ENCODE data around the gene CDC25A. TPM values are rescaled to one million over a fixed set of nuclear protein-coding genes. Genes with fewer than 3 reads are reported as not detected.

Gene CDC25A
- total RNA-seq, 1 donor from 2014 or later: 25.6 TPM

DNA sequence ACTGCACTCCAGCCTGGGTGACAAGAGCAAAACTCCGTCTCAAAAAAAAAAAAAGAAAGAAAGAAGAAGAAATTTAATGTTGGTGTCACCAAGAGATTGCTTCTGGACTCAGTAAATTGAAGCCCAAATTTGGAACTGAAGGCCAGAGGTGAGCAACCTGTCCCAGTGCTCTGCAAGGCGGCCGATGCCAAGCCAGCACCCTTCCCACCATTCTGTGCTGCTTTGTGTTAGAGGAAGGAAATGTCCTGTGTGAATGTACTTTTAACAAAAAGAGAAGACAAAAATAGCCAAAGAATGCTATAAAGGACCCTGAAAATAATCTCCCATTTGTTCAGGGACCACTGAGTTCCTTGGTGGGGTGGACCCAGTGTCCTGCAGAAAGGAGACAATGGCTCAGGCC lies 44.6 kb downstream of the CDC25A start:
- intact Hi-C loops (cut with micrococcal nuclease): no loop called here

GRCh38 chr3:48142316-48142870 lies 45.8 kb downstream of the CDC25A start:
- intact Hi-C loops (cut with micrococcal nuclease): no loop called here

GRCh38 chr3:48141604-48142137 lies 46.5 kb downstream of the CDC25A start:
- intact Hi-C loops (cut with micrococcal nuclease): no loop called here

- intact Hi-C loops (cut with micrococcal nuclease): no loop called here
Observed at GRCh38 chr3:48140936-48141603, 47.1 kb downstream of the CDC25A start.

- intact Hi-C loops (cut with micrococcal nuclease): no loop called here
Observed at GRCh38 chr3:48140336-48140757, 47.9 kb downstream of the CDC25A start.

GRCh38 chr3:48137425-48137999 lies 50.7 kb downstream of the CDC25A start:
- intact Hi-C loops (cut with micrococcal nuclease): no loop called here

DNA sequence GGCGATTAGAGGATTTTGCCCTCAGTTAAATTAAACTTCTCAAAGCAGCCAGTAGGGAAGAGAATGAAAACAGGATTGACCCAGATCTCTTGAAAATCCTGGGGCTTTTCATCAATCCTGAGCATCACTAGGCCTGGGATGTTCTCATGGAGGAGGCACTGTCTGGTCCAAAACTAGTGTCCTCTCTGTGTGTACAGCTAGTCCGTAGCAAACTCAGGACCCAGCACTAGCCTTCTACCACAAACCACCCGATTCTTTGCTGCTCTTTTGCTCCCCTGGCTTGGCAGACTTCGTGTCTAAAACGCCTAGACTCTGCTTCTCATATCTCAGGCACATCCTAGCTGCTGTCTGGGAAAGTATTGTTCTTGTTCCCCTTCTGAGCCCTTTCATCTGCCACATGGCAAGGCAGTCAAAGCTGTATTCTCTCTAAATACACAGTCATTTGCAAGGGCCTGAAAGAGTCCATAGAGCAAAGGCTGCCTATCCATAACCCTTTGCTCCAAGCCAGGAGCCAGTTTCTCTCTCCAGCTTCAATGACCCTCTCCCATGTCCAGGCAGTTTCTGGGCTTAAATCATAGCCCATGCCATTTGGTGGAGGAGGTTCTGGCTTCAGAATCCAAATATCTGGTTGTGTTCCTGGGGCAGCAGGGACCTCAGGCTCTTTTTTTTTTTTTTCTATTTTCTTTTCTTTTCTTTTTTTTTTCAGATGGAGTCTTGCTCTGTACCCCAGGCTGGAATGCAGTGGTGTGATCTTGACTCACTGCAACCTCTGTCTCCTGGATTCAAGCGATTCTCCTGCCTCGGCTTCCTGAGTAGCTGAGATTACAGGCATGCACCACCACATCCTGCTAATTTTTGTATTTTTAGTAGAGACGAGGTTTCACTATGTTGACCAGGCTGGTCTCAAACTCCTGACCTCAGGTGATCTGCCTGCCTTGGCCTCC lies 52.4 kb downstream of the CDC25A start:
- intact Hi-C loops (cut with micrococcal nuclease): no loop called here

GRCh38 chr3:48130321-48130904 lies 57.8 kb downstream of the CDC25A start:
- intact Hi-C loops (cut with micrococcal nuclease): no loop called here

DNA sequence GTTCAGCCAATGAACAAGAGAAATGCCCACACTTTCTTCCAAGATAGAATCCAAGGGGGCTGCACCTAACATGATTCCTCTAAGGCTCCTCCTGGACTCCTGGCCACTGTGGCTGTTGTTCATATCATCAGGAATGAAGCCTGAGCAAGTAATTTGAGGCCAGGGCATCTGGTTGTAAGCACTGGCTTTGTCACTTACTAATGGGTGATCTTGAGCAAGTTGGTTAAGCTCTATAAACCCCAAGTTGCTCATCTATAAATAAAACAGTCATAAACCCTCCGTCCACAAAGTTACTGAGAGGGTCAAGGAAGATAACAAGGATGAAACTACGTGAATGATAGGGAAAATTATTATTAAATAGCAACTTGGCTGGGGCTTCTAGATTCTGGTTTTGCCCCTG lies 58.3 kb downstream of the CDC25A start:
- intact Hi-C loops (cut with micrococcal nuclease): no loop called here

GRCh38 chr3:48128774-48129173 lies 59.4 kb downstream of the CDC25A start:
- intact Hi-C loops (cut with micrococcal nuclease): no loop called here

- intact Hi-C loops (cut with micrococcal nuclease): no loop called here
Observed at GRCh38 chr3:48125886-48126622, 62.2 kb downstream of the CDC25A start.

DNA sequence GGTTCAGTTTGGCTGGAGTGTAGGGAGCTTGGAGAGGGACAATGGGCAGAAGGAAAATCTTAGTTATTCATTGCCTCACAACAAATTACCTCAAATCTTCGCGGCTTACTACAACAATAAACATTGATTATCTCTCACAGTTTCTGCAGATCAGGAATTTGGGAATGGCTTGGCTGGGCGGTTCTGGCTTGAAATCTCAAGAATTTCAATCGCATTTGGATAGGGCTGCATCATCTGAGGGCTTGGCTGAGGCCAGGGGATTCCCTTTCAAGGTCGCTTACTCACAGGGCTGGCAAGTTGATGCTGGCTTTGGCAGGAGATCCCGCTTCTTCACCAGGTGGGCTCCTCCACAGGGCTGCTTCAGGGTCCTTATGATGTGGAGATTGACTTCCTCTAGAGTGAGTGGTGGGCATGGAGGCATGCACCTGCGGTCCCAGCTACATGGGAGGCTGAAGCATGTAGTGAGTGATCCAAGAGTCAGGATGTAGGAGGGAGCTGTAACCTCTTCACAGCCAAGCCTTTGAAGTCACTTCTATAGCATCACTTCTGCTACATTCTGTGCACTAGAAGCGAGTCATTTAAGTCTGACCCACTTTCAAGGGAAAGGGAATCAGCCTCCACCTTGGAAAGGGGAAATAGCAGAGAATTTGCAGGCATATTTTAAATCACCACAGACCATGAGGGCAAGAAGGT lies 63.1 kb downstream of the CDC25A start:
- intact Hi-C loops (cut with micrococcal nuclease): no loop called here

GRCh38 chr3:48123346-48123745 lies 64.9 kb downstream of the CDC25A start:
- intact Hi-C loops (cut with micrococcal nuclease): no loop called here

GRCh38 chr3:48122504-48122903 lies 65.7 kb downstream of the CDC25A start:
- intact Hi-C loops (cut with micrococcal nuclease): no loop called here

- intact Hi-C loops (cut with micrococcal nuclease): no loop called here
Observed at GRCh38 chr3:48120223-48120622, 68.0 kb downstream of the CDC25A start.

- intact Hi-C loops (cut with micrococcal nuclease): no loop called here
Observed at GRCh38 chr3:48119505-48120193, 68.6 kb downstream of the CDC25A start.

DNA sequence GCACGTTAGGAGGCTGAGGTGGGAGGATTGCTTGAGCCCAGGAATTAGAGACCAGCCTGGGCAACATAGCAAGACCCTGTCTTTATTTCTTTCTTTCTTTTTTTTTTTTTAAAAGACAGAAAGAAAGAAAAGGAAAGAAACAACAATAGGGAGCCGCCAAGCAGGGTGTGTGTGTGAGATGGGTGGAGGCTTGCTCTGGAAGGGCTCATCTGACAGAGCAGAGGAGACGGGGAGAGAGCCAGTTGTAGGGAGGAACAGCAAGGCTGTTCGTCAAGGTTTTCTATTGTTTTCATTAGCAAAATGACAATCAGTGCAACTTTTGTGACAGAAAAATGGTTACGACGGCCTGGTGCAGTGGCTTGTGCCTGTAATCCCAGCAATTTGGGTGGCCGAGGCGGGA lies 69.3 kb downstream of the CDC25A start:
- intact Hi-C loops (cut with micrococcal nuclease): no loop called here

GRCh38 chr3:48118322-48118721 lies 69.9 kb downstream of the CDC25A start:
- intact Hi-C loops (cut with micrococcal nuclease): no loop called here

DNA sequence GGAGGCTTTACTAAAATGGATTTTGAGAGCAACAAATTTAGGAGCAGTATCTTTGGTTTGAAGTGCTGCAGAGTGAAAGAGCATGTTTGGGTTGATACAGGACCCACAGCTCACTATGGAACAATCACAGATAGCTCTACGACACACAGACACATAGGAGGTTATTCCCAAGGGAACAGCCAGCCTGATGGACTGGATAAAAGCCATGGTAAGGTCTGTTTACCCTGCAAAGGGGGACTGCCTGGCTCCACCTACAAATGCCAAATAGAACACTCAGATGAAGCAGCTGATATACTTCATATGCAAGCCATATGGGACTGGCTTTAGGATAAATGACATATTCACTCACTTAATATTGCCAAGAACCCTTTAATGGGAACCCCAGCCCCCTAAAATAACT lies 75.4 kb downstream of the CDC25A start:
- intact Hi-C loops (cut with micrococcal nuclease): loop anchor here (1.0 to 2.0 kb wide), 5 partner anchors 26 to 366 kb away; partner anchors contain the start of gene CDC25A

Data from T-helper 1 cell treated with Interleukin-12 subunit alpha and Interleukin-12 subunit beta and Interleukin-4 antibody, amounts not matched to agents 30 ng/mL and 1 ng/mL, for 36 hours (primary cell).